ENCODE measurements around the gene TM7SF2. TPM values are rescaled to one million over a fixed set of nuclear protein-coding genes. Genes with fewer than 3 reads are reported as not detected.

Gene TM7SF2
- polyA plus RNA-seq, 1 donor (not counting 4 experiments of a cell fraction or from before 2014, with no cell fraction given) = 9.7 TPM

- dilution Hi-C loops (cut with MboI; ENCODE audit: extremely low pct_ligation_motif_present, low sequenced_read_pairs) = no loop called here
- H3K27ac ChIP-seq (ENCODE audit: control insufficient read depth, insufficient read depth, low read length) = no peak overlapping the region
- no peak overlapping the region for H3K9ac ChIP-seq (ENCODE audit: control insufficient read depth, extremely low read depth, insufficient read depth, low read length)
- DNase-seq (ENCODE audit: low read depth, low spot score) (no peak), FAIRE-seq (no peak)
- H2AFZ ChIP-seq (ENCODE audit: control insufficient read depth, low read length) = no peak overlapping the region
- H3K27me3 ChIP-seq (ENCODE audit: control insufficient read depth, extremely low read depth, insufficient read depth, low read length) = no peaks in the 10 kb centered on the region
- H3K36me3 ChIP-seq (ENCODE audit: control insufficient read depth in 2 of 2, extremely low read depth in 1 of 2, insufficient read depth in 2 of 2, low read length in 2 of 2) = peaks cover 10 to 13% of the 10 kb centered on the region in 2 experiments
- H3K4me2 ChIP-seq (ENCODE audit: control insufficient read depth, extremely low read depth, insufficient read depth, low read depth, low read length) = peak overlapping the region; percentile 91
- H3K9me3 ChIP-seq (ENCODE audit: control insufficient read depth, low read depth, low read length) = no peaks in the 10 kb centered on the region
- H3K4me3 ChIP-seq (ENCODE audit: control insufficient read depth in 2 of 3, extremely low read depth in 1 of 3, insufficient read depth in 2 of 3, low read depth in 1 of 3, low read length in 3 of 3) = peak overlapping the region in 2 of 3 experiments; percentile 46 to 68
- H4K20me1 ChIP-seq (ENCODE audit: control insufficient read depth, extremely low read depth, insufficient read depth, low read length) = no peaks in the 10 kb centered on the region
- no peak for TF ChIP-seq CTCF (optimal IDR thresholded peaks at IDR 0.05 in 1 of 3, IDR thresholded peaks at IDR 0.05 in 1 of 3, conservative IDR thresholded peaks at IDR 0.05 in 1 of 3; ENCODE audit: extremely low read depth in 1 of 3, insufficient read depth in 2 of 3, low read length in 3 of 3)
- no peak for TF ChIP-seq EZH2 (IDR thresholded peaks at IDR 0.05; ENCODE audit: low read length)
- H3K79me2 ChIP-seq (ENCODE audit: control insufficient read depth, insufficient read depth, low read length) = peaks cover 18% of the 10 kb centered on the region
- H3K4me1 ChIP-seq (ENCODE audit: control insufficient read depth, extremely low read depth, insufficient read depth, low read length) = peaks cover 32% of the 10 kb centered on the region
- H3K9me1 ChIP-seq (ENCODE audit: control insufficient read depth, extremely low read depth, insufficient read depth, low read length) = peaks cover 2% of the 10 kb centered on the region
These were observed 1.7 kb downstream of the TM7SF2 start for GRCh38 chr11:65113361-65113756.

- no peak for TF ChIP-seq CTCF (optimal IDR thresholded peaks at IDR 0.05 in 1 of 3, IDR thresholded peaks at IDR 0.05 in 1 of 3, conservative IDR thresholded peaks at IDR 0.05 in 1 of 3; ENCODE audit: extremely low read depth in 1 of 3, insufficient read depth in 2 of 3, low read length in 3 of 3)
- TF ChIP-seq EZH2 (IDR thresholded peaks at IDR 0.05; ENCODE audit: low read length) = no peak
- Histone ChIP-seq H3K9ac (ENCODE audit: control insufficient read depth, extremely low read depth, insufficient read depth, low read length) (no peak overlapping the region), H3K4me1 (ENCODE audit: control insufficient read depth, extremely low read depth, insufficient read depth, low read length) (peaks cover 32% of the 10 kb centered on the region), H3K4me2 (ENCODE audit: control insufficient read depth, extremely low read depth, insufficient read depth, low read depth, low read length) (no peak overlapping the region), H3K27me3 (ENCODE audit: control insufficient read depth, extremely low read depth, insufficient read depth, low read length) (no peaks in the 10 kb centered on the region), H3K4me3 (ENCODE audit: control insufficient read depth in 2 of 3, extremely low read depth in 1 of 3, insufficient read depth in 2 of 3, low read depth in 1 of 3, low read length in 3 of 3) (no peak overlapping the region), H3K79me2 (ENCODE audit: control insufficient read depth, insufficient read depth, low read length) (peaks cover 18% of the 10 kb centered on the region), H3K27ac (ENCODE audit: control insufficient read depth, insufficient read depth, low read length) (no peak overlapping the region), H2AFZ (ENCODE audit: control insufficient read depth, low read length) (no peak overlapping the region), H3K36me3 (ENCODE audit: control insufficient read depth in 2 of 2, extremely low read depth in 1 of 2, insufficient read depth in 2 of 2, low read length in 2 of 2) (peaks cover 14 to 15% of the 10 kb centered on the region in 2 experiments), H3K9me3 (ENCODE audit: control insufficient read depth, low read depth, low read length) (no peaks in the 10 kb centered on the region), H4K20me1 (ENCODE audit: control insufficient read depth, extremely low read depth, insufficient read depth, low read length) (no peaks in the 10 kb centered on the region), H3K9me1 (ENCODE audit: control insufficient read depth, extremely low read depth, insufficient read depth, low read length) (peaks cover 2% of the 10 kb centered on the region)
- FAIRE-seq (no peak), DNase-seq (ENCODE audit: low read depth, low spot score) (no peak)
- dilution Hi-C loops (cut with MboI; ENCODE audit: extremely low pct_ligation_motif_present, low sequenced_read_pairs) = no loop called here
These were observed 2.2 kb downstream of the TM7SF2 start for GRCh38 chr11:65113839-65114238.
